SKM-1 (cell line): ENCODE results near the gene LCNL1.

ENCODE experiments used
- DNase-seq: peaks from one replicate; lab custom pipeline; 2025; ENCODE audit not compliant: unreplicated experiment; lab: John Stamatoyannopoulos, UW

LCNL1 gene

GRCh38 chr9:136973618-136974617, 8.9 kb upstream of the LCNL1 start:
- no peak for DNase-seq

GRCh38 chr9:136974817-136975535, 7.8 kb upstream of the LCNL1 start:
- no peak for DNase-seq

- no peak for DNase-seq
Observed at GRCh38 chr9:136975644-136976043, 7.1 kb upstream of the LCNL1 start.

- no peak for DNase-seq
Observed at GRCh38 chr9:136977223-136977622, 5.6 kb upstream of the LCNL1 start, which contains the start of gene PTGDS. TSS of gene PTGDS (plus strand) at chr9:136977504. CDS start at chr9:136977579, 75 bp downstream.

GRCh38 chr9:136977649-136978072, 5.1 kb upstream of the LCNL1 start:
- DNase-seq = no peak

- DNase-seq = no peak
Observed at GRCh38 chr9:136978073-136978864, 4.5 kb upstream of the LCNL1 start.

GRCh38 chr9:136978865-136979544, 3.8 kb upstream of the LCNL1 start:
- no peak for DNase-seq

GRCh38 chr9:136979769-136980587, 2.8 kb upstream of the LCNL1 start:
- DNase-seq = no peak

GRCh38 chr9:136980669-136981478, 1.9 kb upstream of the LCNL1 start:
- no peak for DNase-seq

- no peak for DNase-seq
Observed at GRCh38 chr9:136981588-136982231, 1.1 kb upstream of the LCNL1 start.

- no peak for DNase-seq
Observed at GRCh38 chr9:136983167-136983566, 374 bp downstream of the LCNL1 start.

GRCh38 chr9:136983656-136984314, 992 bp downstream of the LCNL1 start:
- no peak for DNase-seq

GRCh38 chr9:136984464-136985026, 1.8 kb downstream of the LCNL1 start:
- DNase-seq = no peak

GRCh38 chr9:136985027-136985602, 2.3 kb downstream of the LCNL1 start:
- no peak for DNase-seq

GRCh38 chr9:136985853-136986252, 3.1 kb downstream of the LCNL1 start:
- DNase-seq = no peak

GRCh38 chr9:136988872-136989271, 6.1 kb downstream of the LCNL1 start:
- no peak for DNase-seq

- DNase-seq = no peak
Observed at GRCh38 chr9:136990242-136990911, 7.6 kb downstream of the LCNL1 start.
